Glomerular endothelial cell (primary cell): ENCODE measurements around the gene MPL. TPM values are rescaled to one million over a fixed set of nuclear protein-coding genes. Genes with fewer than 3 reads are reported as not detected.
A peak's percentile ranks its signal among the peaks of the same experiment; 100 is the strongest.
"Not testable (repeated sequence)": the region's sequence is repeated elsewhere in the genome, so short reads cannot be mapped to it uniquely, and the experiment has no call there.

Source experiments
- DNase-seq: peaks from one replicate; pipeline ENCODE4 v3.0.0-alpha.2; 2011; ENCODE audit warnings: low read depth, low spot score; ENCODE audit errors: extremely low read depth
- total RNA-seq: library from RNA; depleted of rRNA; stranded (reverse); fragments of >200 nt; gene quantifications from 2 replicates; pipeline ENCODE4 v1.2.3, GENCODE V29; 2015

The MPL gene
- total RNA-seq, 1 donor from 2014 or later, result not detected

- DNase-seq, result not testable (repeated sequence)
Measured at GRCh38 chr1:43369779-43370178, 32.2 kb downstream of the MPL start.

GRCh38 chr1:43370564-43370963 is 32.9 kb downstream of the MPL start:
- no peak for DNase-seq

GRCh38 chr1:43372172-43372571 is 34.6 kb downstream of the MPL start:
- no peak for DNase-seq

GRCh38 chr1:43373066-43373940 is 35.7 kb downstream of the MPL start:
- no peak for DNase-seq

- no peak for DNase-seq
Measured at GRCh38 chr1:43376723-43377235, 39.2 kb downstream of the MPL start.

GRCh38 chr1:43377831-43378230 is 40.2 kb downstream of the MPL start:
- no peak for DNase-seq

GRCh38 chr1:43379476-43379875 is 41.9 kb downstream of the MPL start:
- no peak for DNase-seq

GRCh38 chr1:43381612-43382011 is 44.0 kb downstream of the MPL start:
- DNase-seq, result no peak

- no peak for DNase-seq
Measured at GRCh38 chr1:43382027-43382779, 44.6 kb downstream of the MPL start.

- DNase-seq, result no peak
Measured at GRCh38 chr1:43383449-43383848, 45.8 kb downstream of the MPL start.

GRCh38 chr1:43386676-43387075 is 49.1 kb downstream of the MPL start:
- no peak for DNase-seq

- no peak for DNase-seq
Measured at GRCh38 chr1:43387976-43388599, 50.5 kb downstream of the MPL start.

- no peak for DNase-seq
Measured at GRCh38 chr1:43388613-43389012, 51.0 kb downstream of the MPL start.

GRCh38 chr1:43389326-43390313 is 52.0 kb downstream of the MPL start, which contains the start of the genes MED8 and SZT2:
Gene MED8, minus strand, starts transcription at chr1:43389800. Its CDS starts 36 bp downstream, at chr1:43389764.
Gene SZT2, plus strand, starts transcription at chr1:43389899. Its CDS starts 70 bp downstream, at chr1:43389969.
- DNase-seq, result peak; percentile 81

- DNase-seq, result no peak
Measured at GRCh38 chr1:43392702-43393101, 55.1 kb downstream of the MPL start.

- no peak for DNase-seq
Measured at GRCh38 chr1:43395523-43395922, 57.9 kb downstream of the MPL start.

- no peak for DNase-seq
Measured at GRCh38 chr1:43396059-43396458, 58.4 kb downstream of the MPL start.

GRCh38 chr1:43398227-43398626 is 60.6 kb downstream of the MPL start:
- no peak for DNase-seq

- DNase-seq, result not testable (repeated sequence)
Measured at GRCh38 chr1:43400441-43400840, 62.8 kb downstream of the MPL start.
